CD4-positive, alpha-beta T cell treated with Interferon alpha-2 for 1 hour (primary cell): ENCODE results near the gene IRGC.

Experiments
- DNase-seq, 2 donors: peaks; one replicate each; pipeline ENCODE4 v3.0.0-alpha.2; 2020 to 2022

IRGC gene

DNA sequence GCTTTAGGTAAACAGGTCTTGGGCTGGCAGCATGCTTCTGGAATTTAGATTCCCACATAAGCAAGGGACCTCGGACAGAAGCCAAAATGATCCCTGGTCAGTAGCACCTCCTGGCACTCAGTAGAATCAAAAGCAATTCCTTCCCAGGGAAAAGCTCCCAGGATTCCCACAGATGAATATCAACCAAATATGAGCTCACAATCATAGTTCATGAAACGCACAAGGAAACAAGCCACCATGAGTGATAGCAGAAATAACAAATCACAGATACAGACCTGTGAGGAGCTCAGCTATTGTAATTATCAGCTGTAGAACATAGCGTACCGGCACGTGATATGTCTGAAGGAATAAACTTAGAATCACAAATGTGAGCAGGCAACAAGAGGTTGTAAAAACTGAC lies 24.1 kb upstream of the IRGC start:
- DNase-seq = no peak

DNA sequence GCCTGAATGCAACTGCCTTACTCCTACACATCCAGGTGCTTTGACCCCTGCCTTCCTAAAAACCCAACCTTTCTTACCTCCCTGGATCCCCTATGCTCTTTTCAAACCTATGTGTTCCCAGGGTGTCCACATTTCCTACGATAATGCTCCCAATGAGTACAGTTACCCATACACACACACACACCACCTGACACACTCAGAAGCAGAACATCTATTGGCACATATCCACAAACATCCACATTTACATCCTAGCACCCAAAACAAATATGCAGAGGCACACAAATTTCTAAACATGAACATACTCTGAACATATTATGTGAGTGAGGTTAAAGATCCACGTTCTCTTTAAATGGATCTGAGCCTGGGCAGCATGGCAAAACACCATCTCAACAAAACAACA lies 23.5 kb upstream of the IRGC start:
- no peak for DNase-seq

DNA sequence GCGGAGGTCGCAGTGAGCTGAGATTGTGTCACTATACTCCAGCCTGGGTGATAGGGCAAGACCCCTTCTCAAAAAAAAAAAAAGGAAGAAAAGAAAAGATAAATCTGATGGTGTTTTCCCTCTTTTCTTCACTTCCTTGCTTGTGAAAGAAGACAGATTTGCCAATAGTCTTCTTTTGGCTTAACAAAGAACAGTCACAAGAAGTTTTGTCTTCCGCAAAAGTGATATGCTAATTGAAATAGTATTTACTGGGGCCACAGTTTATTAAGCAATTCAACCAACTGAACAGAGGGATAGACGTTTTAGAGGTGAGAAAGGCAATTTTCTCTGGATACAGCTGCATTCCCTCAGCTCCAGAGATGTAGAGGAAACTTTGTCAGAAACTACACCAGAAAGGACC lies 23.0 kb upstream of the IRGC start:
- DNase-seq = no peak

DNA sequence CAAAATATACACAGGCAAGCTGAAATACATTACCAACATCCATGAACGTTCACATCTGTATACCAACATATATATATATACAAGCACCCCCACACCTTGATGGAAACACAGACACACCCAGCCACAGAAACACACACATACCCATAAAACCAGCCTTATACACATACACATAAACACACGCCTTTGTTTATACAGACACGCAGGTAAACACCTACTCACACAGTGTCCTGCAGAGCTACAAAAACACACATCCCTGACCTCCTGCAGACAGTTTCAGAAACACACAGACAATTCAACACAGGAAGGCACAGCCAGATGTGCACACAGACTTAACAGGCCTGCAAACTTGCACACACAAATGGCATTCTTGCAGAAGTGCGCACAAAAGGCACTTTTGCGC lies 21.3 kb upstream of the IRGC start:
- DNase-seq = no peak

DNA sequence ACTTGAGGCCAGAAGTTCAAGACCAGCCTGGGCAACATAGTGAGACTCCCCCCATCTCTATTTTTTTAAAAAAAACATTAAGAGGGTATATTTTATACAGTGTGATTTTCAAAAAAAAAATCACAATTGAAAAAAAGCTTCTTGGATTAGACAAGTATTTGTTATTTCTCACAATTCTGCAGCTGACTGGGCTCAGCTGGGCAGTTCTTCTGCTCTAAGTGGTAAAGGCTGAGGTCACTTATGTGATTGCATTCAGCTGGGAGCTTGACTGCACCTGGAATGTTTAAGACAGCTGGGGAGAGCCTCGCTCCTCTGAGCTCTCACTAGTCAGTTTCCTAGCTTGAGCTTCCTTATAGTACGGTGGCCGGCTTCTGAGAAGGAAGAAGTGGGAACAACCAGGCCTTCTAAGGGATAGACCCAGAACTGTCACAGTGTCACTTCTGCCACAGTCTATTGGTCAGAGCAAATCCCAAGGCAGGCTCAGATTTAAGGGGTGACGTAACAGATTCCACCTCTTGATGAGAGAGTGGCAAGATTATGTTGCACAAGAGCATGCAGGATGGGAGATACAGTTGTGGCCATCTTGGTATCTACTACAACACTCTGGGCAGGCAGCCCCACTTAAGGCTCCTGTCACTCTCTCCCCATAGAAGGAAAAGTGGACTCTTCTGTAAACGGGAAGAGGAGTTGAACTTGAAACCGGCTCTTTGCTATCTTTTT lies 19.7 kb upstream of the IRGC start:
- peak in 1 of 2 donors; percentile 12 for DNase-seq

DNA sequence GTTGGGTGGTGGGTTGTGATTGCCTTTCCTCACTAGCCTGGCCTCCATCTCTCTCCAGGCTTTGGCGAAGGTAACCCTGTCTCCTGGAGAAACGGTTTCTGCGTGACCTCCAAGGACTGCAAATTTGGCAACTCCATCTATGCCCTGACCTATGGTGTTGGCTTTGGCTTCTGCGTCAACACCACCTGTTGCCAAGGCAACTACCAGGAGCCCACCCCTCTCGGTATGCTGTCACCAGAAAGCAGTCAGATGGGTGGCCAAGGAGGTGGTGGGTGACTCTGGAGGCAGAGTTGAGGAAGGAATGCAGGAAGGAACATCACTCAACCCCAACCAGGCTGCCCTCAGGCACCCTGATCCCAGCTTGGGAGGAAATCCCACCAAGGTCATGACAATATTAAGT lies 18.6 kb upstream of the IRGC start:
- DNase-seq = no peak

DNA sequence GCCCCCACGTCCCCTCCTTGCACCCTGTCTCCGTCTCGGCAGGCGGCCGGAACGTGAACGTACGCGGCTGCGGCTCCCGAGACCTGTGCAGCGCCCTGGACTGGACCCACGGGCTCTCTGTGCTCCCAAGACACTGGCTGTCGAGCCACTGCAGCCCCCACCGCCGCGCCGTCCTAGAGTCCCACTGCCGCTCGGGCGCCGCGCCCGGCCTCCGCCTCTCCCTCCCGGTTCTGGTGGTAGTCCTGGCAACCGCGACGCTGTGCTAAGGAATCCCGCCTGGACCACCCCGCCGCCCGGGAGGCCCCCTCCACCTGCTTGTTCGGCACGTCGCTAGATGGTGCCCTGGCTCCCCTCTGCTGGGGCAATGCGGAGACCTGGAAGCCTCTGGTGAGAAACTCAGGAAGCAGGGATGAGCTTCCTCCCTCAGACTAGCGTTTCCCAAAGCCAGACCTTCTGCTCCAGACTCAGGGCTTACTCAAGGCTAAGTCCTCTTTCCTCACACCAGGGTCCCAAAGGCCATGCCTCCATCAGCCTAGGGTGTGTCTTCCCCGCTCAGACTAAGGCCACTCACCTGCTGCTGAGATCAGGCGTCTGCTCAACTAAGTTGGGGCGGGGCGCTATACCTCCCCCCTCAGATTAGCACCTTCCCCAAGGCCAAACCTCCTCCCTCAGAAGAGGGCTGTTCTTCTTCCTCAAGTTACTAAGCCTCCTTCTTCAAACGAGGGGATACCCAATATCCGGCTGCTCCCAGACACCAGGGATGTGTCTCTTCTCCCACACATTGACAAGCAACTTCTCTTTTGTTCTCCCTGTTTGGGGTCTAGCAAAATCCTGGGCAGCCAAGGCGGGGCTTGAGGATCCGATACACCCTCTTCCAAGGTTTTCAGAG lies 16.1 kb upstream of the IRGC start:
- DNase-seq = no peak

DNA sequence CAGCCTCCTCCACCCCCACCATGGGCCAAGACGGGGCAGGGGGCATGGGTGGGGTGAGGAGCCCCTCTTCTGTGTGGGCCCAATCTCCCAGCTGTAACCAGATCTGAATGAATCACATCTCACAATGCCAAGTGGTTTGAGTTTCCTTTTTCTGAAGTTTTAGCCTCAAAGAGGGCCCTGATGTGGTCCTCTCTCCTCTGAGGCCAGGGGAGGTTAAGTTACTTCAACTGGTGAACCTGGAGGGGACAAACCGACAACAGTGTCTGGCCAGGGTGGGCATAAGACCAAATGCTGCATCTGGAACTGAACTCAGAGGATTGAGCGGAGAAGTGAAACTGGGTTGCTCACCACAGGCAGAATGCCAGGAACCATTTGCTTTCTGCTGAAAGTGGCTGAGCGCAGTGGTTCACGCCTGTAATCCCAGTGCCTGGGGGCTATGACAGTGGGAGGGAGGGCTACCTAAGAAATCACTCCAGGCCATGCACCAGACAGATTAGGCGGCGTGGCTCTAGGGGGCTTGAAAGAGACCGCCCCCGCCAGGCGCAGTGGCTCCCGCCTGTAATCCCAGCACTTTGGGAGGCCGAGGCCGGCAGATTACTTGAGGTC lies 15.4 kb upstream of the IRGC start:
- DNase-seq = peak; percentile 28 to 33

DNA sequence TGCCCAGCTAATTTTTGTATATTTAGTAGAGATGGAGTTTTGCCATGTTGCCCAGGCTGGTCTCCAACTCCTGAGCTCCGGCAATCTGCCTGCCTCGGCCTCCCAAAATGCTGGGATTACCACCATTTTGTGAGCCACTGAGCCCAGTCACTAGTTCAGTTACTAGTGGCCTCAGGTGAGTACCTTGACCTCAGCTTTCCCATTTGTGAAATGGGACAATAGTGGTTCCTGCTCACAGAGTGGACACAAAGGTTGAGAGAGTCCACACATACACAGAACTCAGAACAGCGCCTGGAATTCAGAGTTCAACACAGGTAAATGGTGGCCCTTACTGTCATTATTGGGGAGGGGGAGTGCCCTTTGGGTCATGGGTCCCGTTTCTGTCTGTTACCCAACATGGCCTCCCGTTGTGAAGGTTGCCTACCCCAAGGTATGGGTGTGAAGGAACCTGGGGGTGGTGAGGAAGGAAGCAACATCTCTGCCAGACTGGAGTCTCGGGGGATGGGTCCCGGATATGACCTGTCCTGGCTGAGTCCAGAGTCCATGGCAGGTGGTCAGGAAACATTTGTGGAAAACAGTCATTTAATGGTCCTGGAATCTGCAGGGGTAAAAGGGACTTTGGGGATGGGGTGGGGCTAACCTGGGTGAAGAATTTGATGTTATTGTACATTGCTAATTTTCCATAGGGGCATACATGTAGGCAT lies 11.7 kb upstream of the IRGC start:
- no peak for DNase-seq

DNA sequence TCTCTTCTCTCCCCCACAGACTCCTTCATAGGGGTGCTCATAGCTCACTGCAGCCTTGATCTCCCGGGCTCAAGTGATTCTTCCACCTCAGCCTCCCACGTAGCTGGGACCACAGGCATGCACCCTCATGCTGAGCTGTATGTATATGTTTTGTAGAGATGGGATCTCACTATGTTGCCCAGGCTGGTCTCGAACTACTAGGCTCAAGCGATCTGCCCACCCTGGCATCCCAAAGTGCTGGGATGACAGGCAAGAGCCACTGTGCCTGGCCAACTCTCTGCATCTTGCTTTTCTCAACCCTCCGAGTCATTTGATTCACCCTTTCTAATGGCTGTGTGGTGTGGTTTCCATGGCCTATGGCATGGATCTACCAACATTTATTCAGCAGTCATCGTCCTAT lies 10.1 kb upstream of the IRGC start:
- DNase-seq = no peak

DNA sequence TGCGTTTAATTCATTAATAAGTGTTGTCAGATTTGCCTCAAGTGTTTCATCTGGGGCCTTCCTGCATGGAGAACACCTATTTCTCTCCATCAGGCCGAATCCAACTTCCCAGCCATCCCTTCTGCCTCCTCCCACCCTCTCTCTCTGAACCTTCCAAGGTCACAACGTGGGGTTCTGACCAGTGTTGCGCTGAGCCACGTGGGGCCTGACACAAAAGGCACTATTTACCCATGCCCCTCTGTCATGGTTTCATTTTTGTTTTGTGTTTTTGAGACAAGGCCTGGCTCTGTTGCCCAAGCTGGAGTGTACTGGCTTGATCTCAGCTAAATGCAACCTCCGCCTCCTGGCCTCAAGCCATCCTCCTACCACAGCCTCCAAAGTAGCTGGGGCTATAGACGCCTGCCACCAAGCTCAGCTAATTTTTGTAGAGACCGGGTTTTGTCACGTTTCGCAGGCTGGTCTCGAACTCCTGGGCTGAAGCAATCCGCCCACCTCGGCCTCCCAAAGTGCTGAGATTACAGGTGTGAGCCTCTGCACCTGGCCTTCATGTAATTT lies 8.6 kb upstream of the IRGC start:
- DNase-seq = no peak

DNA sequence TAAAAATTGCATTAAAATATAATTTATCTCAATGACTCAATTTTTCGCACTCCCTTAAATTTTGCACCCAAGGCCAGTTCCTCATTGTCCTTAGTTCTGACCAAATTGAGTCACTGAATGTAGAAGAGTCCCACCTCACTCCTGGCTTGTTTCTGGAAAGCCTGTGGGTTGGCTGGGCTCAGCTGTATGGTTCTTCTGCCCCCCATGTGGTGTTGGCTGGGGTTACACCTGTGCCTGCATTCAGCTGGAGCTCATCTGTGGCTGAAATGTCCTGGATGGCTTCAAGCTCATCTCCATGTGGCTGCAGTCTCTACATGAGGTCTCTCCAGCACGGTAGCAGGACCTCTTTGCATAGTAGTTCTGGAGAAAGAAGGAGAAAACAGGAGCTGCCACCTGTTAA lies 7.2 kb upstream of the IRGC start:
- DNase-seq = no peak

DNA sequence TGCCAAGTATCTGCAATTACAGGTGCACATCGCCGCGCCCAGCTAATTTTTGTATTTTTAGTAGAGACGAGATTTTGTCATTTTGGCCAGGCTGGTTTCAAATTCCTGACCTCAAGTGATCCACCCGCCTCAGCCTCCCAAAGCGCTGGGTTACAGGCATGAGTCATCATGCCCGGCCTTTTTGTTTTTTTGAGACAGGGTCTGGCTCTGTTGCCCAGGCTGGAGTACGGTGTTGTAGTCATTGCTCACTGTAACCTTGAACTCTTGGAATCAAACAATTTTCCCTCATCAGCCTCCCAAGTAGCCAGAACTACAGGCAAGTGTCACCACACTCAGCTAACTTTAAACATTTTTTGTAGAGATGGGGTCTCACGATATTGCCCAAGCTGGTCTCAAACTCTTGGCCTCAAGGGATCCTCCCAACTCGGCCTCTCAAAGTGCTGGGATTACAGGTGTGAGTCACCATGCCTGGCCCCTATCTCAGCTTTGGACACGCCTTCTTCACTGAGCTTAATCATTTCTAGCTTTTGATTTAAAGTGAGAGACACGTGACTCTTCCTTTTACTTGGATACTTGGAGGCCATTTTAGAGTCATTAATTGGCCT lies 4.0 kb upstream of the IRGC start:
- no peak for DNase-seq

DNA sequence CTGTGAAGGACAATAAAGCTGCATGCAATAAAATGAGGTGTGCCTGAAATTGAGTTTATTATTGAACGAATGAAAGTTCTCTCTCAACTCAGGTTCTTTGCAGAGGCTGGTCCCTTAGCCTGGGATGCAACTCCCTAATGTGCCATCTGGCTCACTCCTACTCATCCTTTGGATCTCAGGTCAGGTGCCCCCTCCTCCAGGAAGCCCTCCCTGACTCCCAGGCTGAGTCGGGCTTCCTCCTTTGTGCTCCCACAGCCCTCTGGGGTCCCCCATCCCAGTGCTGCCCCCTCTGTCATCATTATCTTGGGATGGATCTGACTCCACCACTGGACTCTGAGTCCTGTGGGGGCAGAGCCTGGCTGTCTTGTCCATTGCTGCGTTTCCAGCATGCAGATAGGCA lies 2.7 kb upstream of the IRGC start:
- DNase-seq = no peak

DNA sequence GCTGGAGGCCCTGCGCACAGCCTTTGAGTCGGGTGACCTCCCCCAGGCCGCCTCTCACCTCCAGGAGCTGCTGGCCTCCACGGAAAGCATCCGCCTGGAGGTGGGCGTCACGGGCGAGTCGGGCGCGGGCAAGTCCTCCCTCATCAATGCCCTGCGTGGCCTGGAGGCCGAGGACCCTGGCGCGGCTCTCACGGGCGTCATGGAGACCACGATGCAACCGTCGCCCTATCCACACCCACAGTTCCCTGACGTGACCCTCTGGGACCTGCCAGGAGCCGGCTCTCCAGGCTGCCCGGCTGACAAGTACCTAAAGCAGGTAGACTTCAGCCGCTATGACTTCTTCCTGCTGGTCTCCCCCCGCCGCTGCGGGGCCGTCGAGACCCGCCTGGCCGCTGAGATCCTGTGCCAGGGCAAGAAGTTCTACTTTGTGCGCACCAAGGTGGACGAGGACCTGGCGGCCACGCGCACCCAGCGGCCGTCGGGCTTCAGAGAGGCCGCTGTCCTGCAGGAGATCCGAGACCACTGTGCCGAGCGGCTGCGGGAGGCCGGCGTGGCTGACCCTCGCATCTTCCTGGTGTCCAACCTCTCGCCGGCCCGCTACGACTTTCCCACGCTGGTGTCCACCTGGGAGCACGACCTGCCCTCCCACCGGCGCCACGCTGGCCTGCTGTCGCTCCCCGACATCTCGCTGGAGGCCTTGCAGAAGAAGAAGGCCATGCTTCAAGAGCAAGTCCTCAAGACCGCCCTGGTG lies 2.9 kb downstream of the IRGC start:
- no peak for DNase-seq

DNA sequence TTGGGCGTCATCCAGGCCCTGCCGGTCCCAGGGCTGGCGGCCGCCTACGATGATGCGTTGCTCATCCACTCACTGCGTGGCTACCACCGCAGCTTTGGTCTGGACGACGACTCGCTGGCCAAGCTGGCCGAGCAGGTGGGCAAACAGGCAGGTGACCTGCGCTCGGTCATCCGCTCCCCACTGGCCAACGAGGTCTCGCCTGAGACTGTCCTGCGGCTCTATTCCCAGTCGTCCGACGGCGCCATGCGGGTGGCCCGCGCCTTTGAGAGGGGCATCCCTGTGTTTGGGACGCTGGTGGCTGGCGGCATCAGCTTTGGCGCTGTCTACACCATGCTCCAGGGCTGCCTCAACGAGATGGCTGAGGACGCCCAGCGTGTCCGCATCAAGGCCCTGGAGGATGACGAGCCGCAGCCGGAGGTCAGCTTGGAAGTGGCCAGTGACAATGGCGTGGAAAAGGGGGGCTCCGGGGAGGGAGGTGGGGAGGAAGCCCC lies 3.5 kb downstream of the IRGC start:
- no peak for DNase-seq

DNA sequence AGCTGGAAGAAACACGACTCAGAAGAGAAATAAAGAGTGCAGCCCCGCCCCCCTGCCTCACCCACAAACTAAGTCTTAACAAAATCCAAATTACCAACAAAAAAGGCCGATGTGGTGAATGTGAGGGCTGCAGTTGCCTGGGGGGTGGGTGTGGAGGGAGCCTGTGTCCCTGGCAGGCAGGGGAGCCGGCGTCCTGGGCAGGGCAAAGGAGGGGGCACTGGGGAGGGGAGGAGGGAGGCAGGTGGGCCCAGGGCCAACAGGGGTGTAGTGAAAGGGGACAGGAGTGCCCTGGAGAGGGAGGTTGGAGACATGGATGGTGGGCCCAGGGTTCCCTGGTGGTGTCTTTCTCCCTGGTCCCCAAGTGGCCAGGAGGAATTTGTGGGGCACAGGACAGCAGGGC lies 4.0 kb downstream of the IRGC start:
- DNase-seq = no peak

DNA sequence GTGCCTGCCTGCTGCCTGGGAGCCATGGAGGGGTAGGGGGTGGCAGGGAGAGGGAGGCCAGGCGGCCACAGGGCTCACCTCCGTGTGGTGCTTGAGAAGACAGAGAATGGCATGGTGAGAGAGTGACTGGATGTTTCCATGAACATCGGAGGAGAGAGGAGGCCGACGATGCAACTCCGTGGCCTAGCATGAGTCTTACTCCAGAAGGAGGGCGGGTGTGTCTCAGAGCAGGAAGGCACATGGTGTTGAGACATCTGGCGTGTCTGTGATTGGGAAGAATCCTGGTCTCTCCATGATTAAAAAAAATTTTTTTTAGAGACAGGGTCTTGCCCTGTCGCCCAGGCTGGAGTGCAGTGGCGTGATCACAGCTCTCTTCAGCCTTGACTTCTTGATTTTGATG lies 5.1 kb downstream of the IRGC start:
- no peak for DNase-seq

DNA sequence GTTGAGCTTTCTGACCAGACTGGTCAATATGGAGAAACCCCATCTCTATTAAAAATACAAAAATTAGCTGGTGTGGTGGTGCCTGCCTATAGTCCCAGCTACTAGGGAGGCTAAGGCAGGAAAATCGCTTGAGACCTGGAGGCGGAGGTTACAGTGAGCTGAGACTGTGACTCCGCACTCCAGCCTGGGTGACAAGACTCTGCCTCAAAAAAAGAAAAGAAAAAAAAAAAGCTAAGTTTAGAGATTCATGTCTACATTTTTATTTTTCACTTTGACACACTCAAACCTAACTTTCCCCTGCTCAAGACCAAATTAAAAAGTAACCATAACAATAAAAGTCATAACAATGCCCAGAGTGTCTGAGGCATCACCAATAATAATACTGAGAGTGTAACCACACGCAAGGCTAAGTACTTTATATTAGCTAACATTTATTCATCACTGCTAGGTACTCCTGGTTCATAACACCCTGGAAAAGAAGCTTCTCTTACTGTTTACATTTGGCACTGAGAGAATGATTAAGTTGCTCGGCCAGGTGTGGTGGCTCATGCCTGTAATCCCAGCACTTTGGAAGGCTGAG lies 5.7 kb downstream of the IRGC start:
- no peak for DNase-seq

DNA sequence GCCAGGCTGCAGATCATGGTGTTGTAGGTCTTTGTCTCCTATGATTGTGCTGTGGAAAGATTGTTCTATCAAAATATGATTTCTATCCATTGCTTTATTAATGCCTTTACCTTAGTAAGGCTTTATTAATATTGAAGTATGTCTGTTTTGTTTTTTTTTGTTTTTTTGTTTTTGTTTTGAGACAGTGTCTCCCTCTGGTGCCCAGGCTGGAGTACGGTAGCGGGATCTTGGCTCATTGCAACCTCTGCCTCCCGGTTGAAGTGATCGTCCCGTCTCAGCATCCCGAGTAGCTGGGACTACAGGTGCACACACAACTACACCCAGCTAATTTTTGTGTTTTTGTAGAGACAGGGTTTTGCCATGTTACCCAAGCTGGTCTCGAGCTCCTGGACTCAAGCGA lies 7.7 kb downstream of the IRGC start:
- no peak for DNase-seq

DNA sequence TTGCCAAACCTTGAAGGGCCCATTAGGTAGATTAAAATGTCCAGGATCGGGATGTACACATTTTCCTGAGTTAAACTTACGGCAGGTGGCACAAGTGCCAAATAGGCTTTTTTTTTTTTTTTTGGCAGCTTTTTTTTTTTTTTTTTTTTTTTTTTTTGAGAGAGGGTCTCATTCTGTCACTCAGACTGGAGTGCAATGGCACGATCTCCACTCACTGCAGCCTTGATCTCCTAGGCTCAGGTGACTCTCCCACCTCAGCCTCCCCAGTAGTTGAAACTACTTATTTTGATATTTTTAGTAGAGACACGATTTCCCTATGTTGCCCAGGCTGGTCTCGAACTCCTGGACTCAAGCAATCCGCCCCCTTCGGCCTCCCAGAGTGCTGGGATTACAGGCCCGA lies 9.0 kb downstream of the IRGC start:
- no peak for DNase-seq
